ENCODE measurements around the gene LRP6. TPM values are rescaled to one million over a fixed set of nuclear protein-coding genes. Genes with fewer than 3 reads are reported as not detected.

LRP6 gene
- total RNA-seq, 1 experiment from 2014 or later = 45.5 TPM

DNA sequence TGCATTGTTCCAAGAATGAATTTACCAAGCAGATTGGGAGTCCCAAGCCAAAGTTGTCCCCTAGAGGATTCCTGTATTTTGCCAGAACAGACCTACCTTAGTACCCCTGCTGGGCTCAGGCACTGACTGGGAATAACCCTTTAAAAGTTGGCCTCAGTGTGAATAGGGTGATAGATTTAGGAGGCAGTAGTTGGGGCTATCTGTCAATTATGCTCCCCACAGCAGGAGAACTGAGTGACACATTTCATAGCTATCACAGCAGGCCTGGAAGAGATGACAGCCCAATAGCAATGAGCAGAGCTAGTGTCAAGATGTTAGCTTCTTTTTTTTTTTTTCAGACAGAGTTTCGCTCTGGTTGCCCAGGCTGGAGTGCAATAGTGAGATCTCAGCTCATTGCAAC is 14.3 kb upstream of the LRP6 start:
- ChIA-PET CTCF (interaction anchor here (0.5 kb wide), 1 partner anchor 196 kb away, joined by 4 read pairs; no protein-coding TSS in a partner anchor), POLR2A (ENCODE audit: unreplicated experiment) (no interaction called here)
- no TSS peak for BruUV-seq (replicated peaks)

DNA sequence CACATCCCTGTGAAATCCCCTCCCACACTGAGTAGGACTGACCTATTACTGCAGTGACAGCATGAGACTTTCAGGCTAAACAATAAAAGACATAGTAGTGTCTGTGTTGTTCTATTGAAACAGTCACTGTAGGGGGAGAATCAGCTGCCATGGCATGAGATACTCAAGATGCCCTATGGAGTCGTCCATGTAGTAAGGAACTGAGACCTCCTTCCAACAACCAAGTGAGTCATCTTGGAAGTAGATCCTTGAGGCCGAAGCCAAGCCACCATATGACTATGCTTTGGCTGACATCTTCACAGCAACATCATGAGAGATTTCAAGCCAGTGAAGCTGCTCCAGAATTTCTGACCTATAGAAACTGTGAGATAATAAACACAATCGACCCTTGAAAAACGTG is 12.1 kb upstream of the LRP6 start:
- H3K4me2 ChIP-seq = no peak overlapping the region
- CTCF ChIA-PET = no interaction called here
- H3K9me2 ChIP-seq (ENCODE audit: insufficient read depth) = no peaks in the 10 kb centered on the region
- intact Hi-C loops (cut with micrococcal nuclease; ENCODE audit: unreplicated experiment) = no loop called here
- BruUV-seq (replicated peaks) = no TSS peak
- no peaks in the 10 kb centered on the region for H3K27me3 ChIP-seq (ENCODE audit: insufficient read depth, low read depth)
- H2AFZ ChIP-seq = no peak overlapping the region
- no peaks in the 10 kb centered on the region; the same call in 1 of the 2 replicates for H3K9me3 ChIP-seq (ENCODE audit: insufficient read depth, low read depth)
- H3F3A ChIP-seq (ENCODE audit: insufficient read depth, low read depth) = peaks cover 3% of the 10 kb centered on the region
- H3K79me2 ChIP-seq (ENCODE audit: low read depth) = no peaks in the 10 kb centered on the region
- H3K4me3 ChIP-seq = no peak overlapping the region
- no peak for DNase-seq
- peaks cover 15% of the 10 kb centered on the region for H3K4me1 ChIP-seq (replicated peaks; ENCODE audit: insufficient read depth)
- H4K20me1 ChIP-seq (ENCODE audit: insufficient read depth) = no peaks in the 10 kb centered on the region
- POLR2A ChIA-PET (ENCODE audit: unreplicated experiment) = no interaction called here
- no peak for TF ChIP-seq EZH2 (IDR thresholded peaks at IDR 0.05; ENCODE audit: low read depth)
- TF ChIP-seq, protein P1, sequence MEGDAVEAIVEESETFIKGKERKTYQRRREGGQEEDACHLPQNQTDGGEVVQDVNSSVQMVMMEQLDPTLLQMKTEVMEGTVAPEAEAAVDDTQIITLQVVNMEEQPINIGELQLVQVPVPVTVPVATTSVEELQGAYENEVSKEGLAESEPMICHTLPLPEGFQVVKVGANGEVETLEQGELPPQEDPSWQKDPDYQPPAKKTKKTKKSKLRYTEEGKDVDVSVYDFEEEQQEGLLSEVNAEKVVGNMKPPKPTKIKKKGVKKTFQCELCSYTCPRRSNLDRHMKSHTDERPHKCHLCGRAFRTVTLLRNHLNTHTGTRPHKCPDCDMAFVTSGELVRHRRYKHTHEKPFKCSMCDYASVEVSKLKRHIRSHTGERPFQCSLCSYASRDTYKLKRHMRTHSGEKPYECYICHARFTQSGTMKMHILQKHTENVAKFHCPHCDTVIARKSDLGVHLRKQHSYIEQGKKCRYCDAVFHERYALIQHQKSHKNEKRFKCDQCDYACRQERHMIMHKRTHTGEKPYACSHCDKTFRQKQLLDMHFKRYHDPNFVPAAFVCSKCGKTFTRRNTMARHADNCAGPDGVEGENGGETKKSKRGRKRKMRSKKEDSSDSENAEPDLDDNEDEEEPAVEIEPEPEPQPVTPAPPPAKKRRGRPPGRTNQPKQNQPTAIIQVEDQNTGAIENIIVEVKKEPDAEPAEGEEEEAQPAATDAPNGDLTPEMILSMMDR (conservative IDR thresholded peaks at IDR 0.05) = no peak
- H3K36me3 ChIP-seq (ENCODE audit: low read depth) = no peaks in the 10 kb centered on the region
- no peak overlapping the region for H3K27ac ChIP-seq

More for the DNA sequence above, 14.3 kb upstream of the LRP6 start:
- Histone ChIP-seq H3F3A (ENCODE audit: insufficient read depth, low read depth) (peaks cover 3% of the 10 kb centered on the region), H3K4me2 (no peak overlapping the region), H3K27me3 (ENCODE audit: insufficient read depth, low read depth) (no peaks in the 10 kb centered on the region), H4K20me1 (ENCODE audit: insufficient read depth) (no peaks in the 10 kb centered on the region), H3K79me2 (ENCODE audit: low read depth) (no peaks in the 10 kb centered on the region), H3K36me3 (ENCODE audit: low read depth) (no peaks in the 10 kb centered on the region), H3K4me3 (no peak overlapping the region), H3K9me3 (ENCODE audit: insufficient read depth, low read depth) (no peaks in the 10 kb centered on the region; the same call in 1 of the 2 replicates), H3K27ac (no peak overlapping the region), H3K4me1 (replicated peaks; ENCODE audit: insufficient read depth) (peaks cover 14% of the 10 kb centered on the region), H3K9me2 (ENCODE audit: insufficient read depth) (no peaks in the 10 kb centered on the region), H2AFZ (no peak overlapping the region)
- no peak for DNase-seq
- TF ChIP-seq, protein P1 (conservative IDR thresholded peaks at IDR 0.05) = no peak
- no peak for TF ChIP-seq EZH2 (IDR thresholded peaks at IDR 0.05; ENCODE audit: low read depth)
- intact Hi-C loops (cut with micrococcal nuclease; ENCODE audit: unreplicated experiment) = loop anchor here (5.0 kb wide), 1 partner anchor 51 kb away; no protein-coding TSS in a partner anchor

DNA sequence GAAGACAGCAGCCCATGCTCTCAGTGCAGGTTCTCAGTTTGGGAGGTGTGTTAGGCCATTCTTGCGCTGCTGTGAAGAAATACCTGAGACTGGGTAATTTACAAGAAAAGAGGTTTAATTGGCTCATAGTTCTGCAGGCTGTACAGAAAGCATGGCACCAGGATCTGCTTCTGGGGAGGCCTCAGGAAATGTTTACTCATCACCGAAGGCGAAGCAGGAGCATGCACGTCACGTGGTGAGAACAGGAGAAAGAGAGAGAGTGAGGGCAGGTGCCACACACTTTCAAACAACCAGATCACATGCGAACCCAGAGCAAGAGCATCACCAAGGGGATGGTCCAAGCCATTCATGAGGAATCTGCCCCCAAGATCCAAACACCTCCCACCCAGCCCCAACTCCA is 9.0 kb upstream of the LRP6 start:
- BruUV-seq (replicated peaks) = no TSS peak
- POLR2A ChIA-PET (ENCODE audit: unreplicated experiment) = no interaction called here
- H2AFZ ChIP-seq = no peak overlapping the region
- H3K27me3 ChIP-seq (ENCODE audit: insufficient read depth, low read depth) = no peaks in the 10 kb centered on the region
- H3K27ac ChIP-seq = no peak overlapping the region
- H3F3A ChIP-seq (ENCODE audit: insufficient read depth, low read depth) = peaks cover 8% of the 10 kb centered on the region; the same call in 1 of the 2 replicates
- H3K9me3 ChIP-seq (ENCODE audit: insufficient read depth, low read depth) = no peaks in the 10 kb centered on the region; the same call in 1 of the 2 replicates
- peaks cover 15% of the 10 kb centered on the region; the same call in 1 of the 2 replicates for H3K4me1 ChIP-seq (replicated peaks; ENCODE audit: insufficient read depth)
- H3K4me2 ChIP-seq = no peak overlapping the region
- CTCF ChIA-PET = interaction anchor here (0.6 kb wide), 1 partner anchor 30 kb away, joined by 5 read pairs; no protein-coding TSS in a partner anchor
- H3K9me2 ChIP-seq (ENCODE audit: insufficient read depth) = no peaks in the 10 kb centered on the region
- no peak overlapping the region for H3K4me3 ChIP-seq
- TF ChIP-seq EZH2 (IDR thresholded peaks at IDR 0.05; ENCODE audit: low read depth) = no peak
- TF ChIP-seq, protein P1 (conservative IDR thresholded peaks at IDR 0.05) = no peak
- intact Hi-C loops (cut with micrococcal nuclease; ENCODE audit: unreplicated experiment) = no loop called here
- no peaks in the 10 kb centered on the region for H4K20me1 ChIP-seq (ENCODE audit: insufficient read depth)
- H3K36me3 ChIP-seq (ENCODE audit: low read depth) = no peaks in the 10 kb centered on the region
- no peaks in the 10 kb centered on the region for H3K79me2 ChIP-seq (ENCODE audit: low read depth)
- DNase-seq = no peak

Measured in PC-9 (cell line).